Endothelial cell of coronary artery (primary cell): ENCODE measurements around the gene TGM6. TPM values are rescaled to one million over a fixed set of nuclear protein-coding genes. Genes with fewer than 3 reads are reported as not detected.

Source experiments
- total RNA-seq: library from RNA; depleted of rRNA; stranded (reverse); fragments of >200 nt; gene quantifications from 2 replicates; pipeline ENCODE4 v1.2.3, GENCODE V29; 2014

Gene TGM6
- total RNA-seq: not detected in 2 replicates

DNA sequence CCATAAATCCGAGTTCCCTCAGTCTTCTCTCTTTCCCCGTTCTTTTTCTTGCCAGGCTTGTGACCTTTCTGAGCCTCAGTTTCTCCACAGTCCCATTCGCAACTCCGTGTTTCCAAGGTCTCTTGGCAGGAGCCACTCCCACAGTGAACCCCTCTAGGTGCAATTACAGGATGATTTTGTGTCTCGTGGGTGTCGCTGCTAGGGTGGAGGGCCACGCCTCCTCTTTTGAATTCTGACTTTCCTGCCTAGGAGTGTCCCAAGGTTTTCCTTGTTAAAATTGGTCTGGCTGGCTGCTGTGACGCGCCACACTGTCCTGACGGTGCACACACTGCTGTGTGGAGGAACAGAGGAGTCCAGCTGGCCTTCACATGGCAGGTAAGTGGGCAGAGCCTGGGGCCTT is at the start of gene TGM6:
TSS of gene TGM6 (plus strand) at position 301 of the 400 bp plus-strand sequence. CDS start at position 369, 68 bp downstream.

DNA sequence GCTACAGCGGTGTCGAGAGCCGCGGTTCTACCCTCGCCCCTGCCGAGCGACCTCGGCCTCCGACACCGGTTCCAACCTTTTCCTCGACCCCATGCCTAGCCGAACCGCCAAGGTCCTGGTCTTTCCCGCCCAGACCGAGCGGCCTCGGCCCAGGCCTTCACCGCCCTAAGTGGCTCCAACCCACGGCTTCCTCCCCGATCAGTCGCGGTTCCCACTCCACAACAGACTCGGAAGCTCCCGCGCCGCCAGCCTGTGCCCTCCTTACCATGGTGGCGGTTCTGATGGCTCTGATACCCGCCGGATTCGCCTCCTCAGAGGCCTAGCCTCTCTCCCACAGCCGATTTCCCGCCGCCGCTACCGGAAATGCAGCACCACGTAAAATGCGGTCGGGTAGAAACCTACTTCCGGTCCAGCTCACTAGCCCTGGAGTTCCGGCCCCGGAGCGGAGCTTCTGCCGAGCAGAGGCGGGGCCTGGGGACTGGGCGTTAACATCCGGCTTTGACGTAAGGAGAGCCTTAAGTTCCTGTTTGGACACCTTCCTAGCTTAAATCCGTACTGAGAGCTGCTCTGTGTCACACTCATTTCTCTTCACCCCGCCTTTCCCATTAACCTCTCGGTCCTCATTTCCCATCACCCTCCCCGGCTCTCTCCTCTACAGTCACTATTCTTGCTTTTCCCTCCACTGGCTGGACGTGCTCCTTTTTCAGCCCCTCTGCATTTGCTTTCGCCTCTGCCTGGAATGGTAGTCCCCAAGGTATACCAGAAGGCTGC is 89.9 kb downstream of the TGM6 start, which contains the start of gene SNRPB:
TSS of gene SNRPB (minus strand) at position 367 of the 771 bp plus-strand sequence. CDS start at position 268, 99 bp downstream.

Other genes with a start within 250 kb of the TGM6 start
- gene TGM3, start 84.9 kb upstream of the TGM6 start, total RNA-seq: not detected in 2 replicates
- 176 and 225 TPM in 2 replicates for gene SNRPB, start 89.9 kb downstream of the TGM6 start, total RNA-seq
- 10.3 and 13.5 TPM in 2 replicates for gene ZNF343, start 128.0 kb downstream of the TGM6 start, total RNA-seq
- gene TMC2, start 155.7 kb downstream of the TGM6 start, total RNA-seq: not detected in 2 replicates